ENCODE measurements around the gene STIM2. TPM values are rescaled to one million over a fixed set of nuclear protein-coding genes. Genes with fewer than 3 reads are reported as not detected.

Gene STIM2
- polyA plus RNA-seq, 4 donors: 7.6 to 28.0 (median 15.7) TPM

DNA sequence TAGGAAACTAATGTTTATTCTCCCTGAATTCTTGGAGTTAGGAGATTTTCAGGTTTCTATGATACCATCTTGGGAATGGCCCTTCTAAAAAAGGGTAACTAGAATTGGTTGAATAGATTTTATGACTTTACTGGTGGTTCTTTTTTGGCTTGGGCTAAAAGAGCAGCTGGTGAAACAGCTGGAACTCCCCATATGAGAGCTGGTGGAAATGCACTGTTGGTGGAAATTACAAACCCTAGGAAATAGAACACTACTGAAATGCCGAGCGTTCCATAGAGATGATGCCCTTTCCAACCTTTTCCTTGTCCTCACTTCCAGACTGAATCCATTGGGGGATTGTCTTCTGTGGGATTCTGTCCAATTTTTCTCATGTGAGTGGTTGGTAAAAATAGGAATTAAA is 139.5 kb downstream of the STIM2 start:
- Histone ChIP-seq H3K27me3 (ENCODE audit: control insufficient read depth in 3 of 3, insufficient read depth in 3 of 3, low read length in 3 of 3) (no peaks in the 10 kb centered on the region), H3K27ac (ENCODE audit: low read depth in 1 of 3, low read length in 2 of 3) (no peak overlapping the region), H3K4me1 (ENCODE audit: control insufficient read depth in 3 of 3, insufficient read depth in 2 of 3, low read depth in 1 of 3, low read length in 2 of 3) (peaks cover 0 to 4% (median 0%) of the 10 kb centered on the region in 3 donors), H3K4me3 (ENCODE audit: low read depth in 1 of 3, low read length in 3 of 3) (no peak overlapping the region), H3K9me3 (ENCODE audit: control insufficient read depth in 2 of 2, insufficient read depth in 1 of 2, low read depth in 1 of 2, low read length in 1 of 2) (no peaks in the 10 kb centered on the region), H3K36me3 (ENCODE audit: control insufficient read depth in 3 of 3, insufficient read depth in 2 of 3, low read depth in 1 of 3, low read length in 3 of 3) (peaks cover 0 to 2% (median 0%) of the 10 kb centered on the region in 3 donors)
- DNase-seq: no peak
- FAIRE-seq: no peak
- WGBS, 3 donors: 92 to 100% (median 98%) methylated on average over 2 of the region's 2 CpGs

DNA sequence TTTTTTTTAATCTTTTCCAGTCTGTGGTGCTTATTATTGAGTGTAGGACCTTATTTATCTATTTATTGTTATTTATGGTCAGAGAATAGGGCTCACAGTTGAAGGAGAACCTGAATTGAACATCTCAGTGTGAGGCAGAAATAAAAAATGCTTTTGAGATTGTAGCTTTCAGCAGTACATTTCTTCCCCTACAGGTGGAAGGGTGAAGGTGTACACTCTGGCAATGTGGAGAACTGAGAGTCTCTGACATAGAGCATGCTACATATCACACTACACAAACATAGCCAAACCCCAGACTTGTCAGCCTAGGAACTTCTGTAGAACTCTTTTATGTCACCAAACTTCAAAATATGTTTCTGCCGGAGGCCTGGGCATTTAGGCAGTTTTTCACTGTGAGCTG is 140.2 kb downstream of the STIM2 start:
- DNase-seq: peak; percentile 13 to 29
- 91 to 94% (median 92%) methylated on average over 1 of the region's 1 CpG for WGBS, 3 donors

DNA sequence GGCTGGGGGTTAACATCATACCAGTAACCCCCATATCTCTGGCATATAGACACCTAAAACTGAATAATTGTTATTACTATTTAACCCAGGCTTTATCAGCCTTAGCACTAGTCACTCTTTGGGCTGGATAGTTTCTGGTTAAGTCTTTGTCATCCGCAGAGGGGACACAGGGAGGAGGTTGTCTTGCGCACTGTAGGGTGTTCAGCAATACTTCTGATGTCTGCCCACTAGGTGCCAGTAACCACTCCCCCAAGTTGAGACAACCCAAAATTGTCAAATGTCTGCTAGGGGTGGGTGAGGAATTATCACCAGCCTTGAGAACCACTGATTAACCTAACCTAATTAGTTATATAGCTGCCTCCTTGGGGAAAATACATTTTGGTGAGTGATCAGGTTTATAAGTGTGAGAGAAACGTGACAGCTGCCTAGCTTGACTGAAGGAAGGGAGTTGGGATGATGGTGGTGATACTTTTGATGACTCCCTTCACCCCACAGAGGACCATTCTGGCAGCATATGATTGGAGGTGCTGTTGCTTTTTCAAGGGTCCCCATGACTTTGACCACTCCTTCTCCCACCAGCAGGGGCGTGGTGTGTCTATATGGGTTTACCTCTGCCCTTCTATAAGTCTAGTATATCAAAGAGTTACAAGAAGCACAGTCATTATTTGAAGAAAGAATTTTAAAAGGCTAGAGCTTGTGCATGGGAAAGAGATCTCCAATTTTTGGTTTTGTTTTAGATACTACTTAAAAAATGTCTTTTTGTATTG is 140.9 kb downstream of the STIM2 start:
- H3K27me3 ChIP-seq (ENCODE audit: control insufficient read depth in 3 of 3, insufficient read depth in 3 of 3, low read length in 3 of 3): no peaks in the 10 kb centered on the region
- no peaks in the 10 kb centered on the region for H3K9me3 ChIP-seq (ENCODE audit: control insufficient read depth in 2 of 2, insufficient read depth in 1 of 2, low read depth in 1 of 2, low read length in 1 of 2)
- FAIRE-seq: no peak
- H3K4me1 ChIP-seq (ENCODE audit: control insufficient read depth in 3 of 3, insufficient read depth in 2 of 3, low read depth in 1 of 3, low read length in 2 of 3): peaks cover 0 to 4% (median 0%) of the 10 kb centered on the region in 3 donors
- H3K27ac ChIP-seq (ENCODE audit: low read depth in 1 of 3, low read length in 2 of 3): no peak overlapping the region
- no peak overlapping the region for H3K4me3 ChIP-seq (ENCODE audit: low read depth in 1 of 3, low read length in 3 of 3)
- no peak for DNase-seq
- H3K36me3 ChIP-seq (ENCODE audit: control insufficient read depth in 3 of 3, insufficient read depth in 2 of 3, low read depth in 1 of 3, low read length in 3 of 3): peaks cover 0 to 3% (median 0%) of the 10 kb centered on the region in 3 donors
- 91 to 100% (median 95%) methylated on average over 4 of the region's 4 CpGs for WGBS, 3 donors

More for the DNA sequence above, 140.2 kb downstream of the STIM2 start:
- Histone ChIP-seq H3K27me3 (ENCODE audit: control insufficient read depth in 3 of 3, insufficient read depth in 3 of 3, low read length in 3 of 3) (no peaks in the 10 kb centered on the region), H3K4me3 (ENCODE audit: low read depth in 1 of 3, low read length in 3 of 3) (no peak overlapping the region), H3K4me1 (ENCODE audit: control insufficient read depth in 3 of 3, insufficient read depth in 2 of 3, low read depth in 1 of 3, low read length in 2 of 3) (peaks cover 0 to 4% (median 0%) of the 10 kb centered on the region in 3 donors), H3K9me3 (ENCODE audit: control insufficient read depth in 2 of 2, insufficient read depth in 1 of 2, low read depth in 1 of 2, low read length in 1 of 2) (no peaks in the 10 kb centered on the region), H3K27ac (ENCODE audit: low read depth in 1 of 3, low read length in 2 of 3) (no peak overlapping the region), H3K36me3 (ENCODE audit: control insufficient read depth in 3 of 3, insufficient read depth in 2 of 3, low read depth in 1 of 3, low read length in 3 of 3) (peaks cover 0 to 2% (median 0%) of the 10 kb centered on the region in 3 donors)
- FAIRE-seq: no peak

DNA sequence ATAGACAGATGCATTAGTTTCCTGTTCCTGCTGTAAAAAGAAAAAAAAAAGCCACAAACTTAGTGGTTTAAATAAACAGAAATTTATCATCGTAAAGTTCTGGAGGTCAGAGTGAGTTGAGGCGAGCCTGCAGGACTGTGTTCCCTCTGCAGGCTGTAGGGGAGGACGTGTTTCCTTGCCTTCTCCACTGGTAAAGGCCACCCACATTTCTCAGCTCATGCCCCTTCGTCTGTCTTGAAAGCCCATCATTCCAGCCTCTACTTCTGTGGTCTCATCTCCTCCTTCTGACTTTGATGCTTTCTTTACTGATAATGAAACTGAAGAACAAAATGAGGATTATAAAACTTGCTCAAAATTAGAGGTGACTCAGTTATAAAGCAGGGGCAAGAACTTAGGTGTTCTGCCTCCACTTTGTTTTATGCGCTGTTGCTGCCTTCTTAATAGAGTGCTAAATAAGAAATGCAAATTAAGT is 143.0 kb downstream of the STIM2 start:
- Histone ChIP-seq H3K27me3 (ENCODE audit: control insufficient read depth in 3 of 3, insufficient read depth in 3 of 3, low read length in 3 of 3) (no peaks in the 10 kb centered on the region), H3K9me3 (ENCODE audit: control insufficient read depth in 2 of 2, insufficient read depth in 1 of 2, low read depth in 1 of 2, low read length in 1 of 2) (no peaks in the 10 kb centered on the region), H3K36me3 (ENCODE audit: control insufficient read depth in 3 of 3, insufficient read depth in 2 of 3, low read depth in 1 of 3, low read length in 3 of 3) (peaks cover 1% of the 10 kb centered on the region in 3 donors), H3K4me1 (ENCODE audit: control insufficient read depth in 3 of 3, insufficient read depth in 2 of 3, low read depth in 1 of 3, low read length in 2 of 3) (peaks cover 0 to 4% (median 0%) of the 10 kb centered on the region in 3 donors), H3K4me3 (ENCODE audit: low read depth in 1 of 3, low read length in 3 of 3) (no peak overlapping the region), H3K27ac (ENCODE audit: low read depth in 1 of 3, low read length in 2 of 3) (no peak overlapping the region)
- 41 to 67% (median 52%) methylated on average over 5 of the region's 5 CpGs for WGBS, 3 donors
- DNase-seq (no peak), FAIRE-seq (no peak)

- peaks cover 0 to 4% (median 0%) of the 10 kb centered on the region in 3 donors for H3K4me1 ChIP-seq (ENCODE audit: control insufficient read depth in 3 of 3, insufficient read depth in 2 of 3, low read depth in 1 of 3, low read length in 2 of 3)
- no peak overlapping the region for H3K4me3 ChIP-seq (ENCODE audit: low read depth in 1 of 3, low read length in 3 of 3)
- no peak for FAIRE-seq
- H3K9me3 ChIP-seq (ENCODE audit: control insufficient read depth in 2 of 2, insufficient read depth in 1 of 2, low read depth in 1 of 2, low read length in 1 of 2): no peaks in the 10 kb centered on the region
- peaks cover 1 to 6% (median 3%) of the 10 kb centered on the region in 3 donors for H3K36me3 ChIP-seq (ENCODE audit: control insufficient read depth in 3 of 3, insufficient read depth in 2 of 3, low read depth in 1 of 3, low read length in 3 of 3)
- H3K27ac ChIP-seq (ENCODE audit: low read depth in 1 of 3, low read length in 2 of 3): no peak overlapping the region
- no peak for DNase-seq
- no peaks in the 10 kb centered on the region for H3K27me3 ChIP-seq (ENCODE audit: control insufficient read depth in 3 of 3, insufficient read depth in 3 of 3, low read length in 3 of 3)
Observed at GRCh38 chr4:27005501-27005900, 144.9 kb downstream of the STIM2 start.

DNA sequence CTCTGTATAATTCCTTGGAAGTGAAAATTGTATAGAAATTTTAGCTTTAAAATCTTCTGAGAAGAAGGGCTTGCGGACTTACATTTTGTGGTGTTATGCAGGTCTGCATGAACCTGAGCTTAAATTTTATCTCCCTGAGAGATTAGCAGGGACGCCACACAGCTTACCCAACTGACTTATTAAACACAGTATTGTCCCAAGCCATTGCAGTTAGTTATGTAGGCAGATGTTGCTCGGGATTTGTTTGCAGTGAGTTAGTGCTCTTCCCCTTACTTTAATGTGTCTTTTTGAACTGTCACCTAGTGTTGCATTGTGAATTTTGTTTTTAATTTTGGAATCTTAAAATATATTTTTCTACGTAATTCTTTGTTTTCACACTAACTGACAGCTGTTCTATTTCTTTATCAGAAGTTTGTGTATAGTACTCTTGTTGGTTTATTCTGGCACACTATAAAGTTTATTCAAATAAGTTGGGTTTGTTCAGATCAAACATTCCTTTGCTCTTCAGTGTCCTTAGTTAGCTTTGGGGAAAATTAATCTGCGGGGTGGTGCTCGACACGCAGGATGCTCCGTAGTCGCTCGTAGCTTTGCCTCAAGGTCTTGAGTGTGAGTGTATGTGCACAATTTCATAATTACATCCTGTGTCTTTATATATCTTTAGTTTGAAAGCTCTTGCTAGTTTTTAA is 145.4 kb downstream of the STIM2 start:
- Histone ChIP-seq H3K27me3 (ENCODE audit: control insufficient read depth in 3 of 3, insufficient read depth in 3 of 3, low read length in 3 of 3) (no peaks in the 10 kb centered on the region), H3K36me3 (ENCODE audit: control insufficient read depth in 3 of 3, insufficient read depth in 2 of 3, low read depth in 1 of 3, low read length in 3 of 3) (peaks cover 1 to 6% (median 3%) of the 10 kb centered on the region in 3 donors), H3K27ac (ENCODE audit: low read depth in 1 of 3, low read length in 2 of 3) (peak overlapping the region in 1 of 3 donors; percentile 26), H3K9me3 (ENCODE audit: control insufficient read depth in 2 of 2, insufficient read depth in 1 of 2, low read depth in 1 of 2, low read length in 1 of 2) (no peaks in the 10 kb centered on the region), H3K4me3 (ENCODE audit: low read depth in 1 of 3, low read length in 3 of 3) (no peak overlapping the region), H3K4me1 (ENCODE audit: control insufficient read depth in 3 of 3, insufficient read depth in 2 of 3, low read depth in 1 of 3, low read length in 2 of 3) (peaks cover 0 to 4% (median 0%) of the 10 kb centered on the region in 3 donors)
- 62 to 88% (median 74%) methylated on average over 10 of the region's 10 CpGs for WGBS, 3 donors
- DNase-seq: no peak
- no peak for FAIRE-seq

GRCh38 chr4:27006646-27007045 is 146.0 kb downstream of the STIM2 start:
- DNase-seq: no peak
- Histone ChIP-seq H3K36me3 (ENCODE audit: control insufficient read depth in 3 of 3, insufficient read depth in 2 of 3, low read depth in 1 of 3, low read length in 3 of 3) (peaks cover 1 to 6% (median 3%) of the 10 kb centered on the region in 3 donors), H3K27me3 (ENCODE audit: control insufficient read depth in 3 of 3, insufficient read depth in 3 of 3, low read length in 3 of 3) (no peaks in the 10 kb centered on the region), H3K4me1 (ENCODE audit: control insufficient read depth in 3 of 3, insufficient read depth in 2 of 3, low read depth in 1 of 3, low read length in 2 of 3) (peaks cover 0 to 4% (median 0%) of the 10 kb centered on the region in 3 donors), H3K4me3 (ENCODE audit: low read depth in 1 of 3, low read length in 3 of 3) (no peak overlapping the region), H3K27ac (ENCODE audit: low read depth in 1 of 3, low read length in 2 of 3) (no peak overlapping the region), H3K9me3 (ENCODE audit: control insufficient read depth in 2 of 2, insufficient read depth in 1 of 2, low read depth in 1 of 2, low read length in 1 of 2) (no peaks in the 10 kb centered on the region)
- no peak for FAIRE-seq
- 25 to 35% (median 29%) methylated on average over 2 of the region's 2 CpGs for WGBS, 3 donors

DNA sequence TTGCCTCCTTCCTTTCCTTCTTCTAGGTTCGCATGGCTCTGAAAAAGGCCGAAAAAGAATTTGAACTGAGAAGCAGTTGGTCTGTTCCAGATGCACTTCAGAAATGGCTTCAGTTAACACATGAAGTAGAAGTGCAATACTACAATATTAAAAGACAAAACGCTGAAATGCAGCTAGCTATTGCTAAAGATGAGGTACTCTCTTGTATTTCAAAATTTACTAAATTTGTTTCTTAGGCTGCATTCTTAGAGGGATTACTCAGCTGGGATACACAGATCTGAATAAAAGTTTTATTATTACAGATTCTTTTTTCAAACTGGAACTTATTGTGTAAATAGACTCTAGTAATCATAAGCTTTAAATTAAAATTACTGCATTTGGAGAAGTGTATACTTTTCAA is 146.9 kb downstream of the STIM2 start:
- Histone ChIP-seq H3K27ac (ENCODE audit: low read depth in 1 of 3, low read length in 2 of 3) (no peak overlapping the region), H3K4me3 (ENCODE audit: low read depth in 1 of 3, low read length in 3 of 3) (no peak overlapping the region), H3K36me3 (ENCODE audit: control insufficient read depth in 3 of 3, insufficient read depth in 2 of 3, low read depth in 1 of 3, low read length in 3 of 3) (peaks cover 1 to 6% (median 3%) of the 10 kb centered on the region in 3 donors), H3K9me3 (ENCODE audit: control insufficient read depth in 2 of 2, insufficient read depth in 1 of 2, low read depth in 1 of 2, low read length in 1 of 2) (no peaks in the 10 kb centered on the region), H3K27me3 (ENCODE audit: control insufficient read depth in 3 of 3, insufficient read depth in 3 of 3, low read length in 3 of 3) (no peaks in the 10 kb centered on the region), H3K4me1 (ENCODE audit: control insufficient read depth in 3 of 3, insufficient read depth in 2 of 3, low read depth in 1 of 3, low read length in 2 of 3) (peaks cover 0 to 4% (median 0%) of the 10 kb centered on the region in 3 donors)
- FAIRE-seq (no peak), DNase-seq (no peak)
- WGBS, 3 donors: 74 to 91% (median 81%) methylated on average over 3 of the region's 3 CpGs
